Measurements from ENCODE around the gene PGM5. TPM values are rescaled to one million over a fixed set of nuclear protein-coding genes. Genes with fewer than 3 reads are reported as not detected.

PGM5 gene
- total RNA-seq, 1 donor from 2014 or later = not detected

DNA sequence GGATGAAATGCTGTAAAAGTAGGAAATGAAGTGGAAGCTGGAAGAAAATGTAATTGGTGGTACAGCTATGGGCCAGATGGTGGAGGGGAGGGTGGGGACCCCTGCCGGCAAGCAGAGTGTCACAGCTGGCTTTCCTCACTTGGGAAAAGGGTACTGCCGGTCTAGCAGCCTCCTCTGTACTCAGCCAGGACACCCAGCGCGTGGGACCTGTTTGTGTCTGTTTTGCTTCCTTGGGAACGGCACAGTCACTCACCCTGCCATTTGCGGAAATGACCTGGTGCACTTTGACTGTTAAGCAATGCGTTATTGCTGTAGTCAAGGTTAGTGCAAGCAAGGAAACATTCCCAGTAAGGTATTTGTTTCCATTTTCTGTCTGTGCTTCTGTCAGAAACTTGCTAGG lies 174.2 kb downstream of the PGM5 start:
- peak; percentile 31 for DNase-seq
- peaks cover 1% of the 10 kb centered on the region for H3K9me3 Mint-ChIP-seq (ENCODE audit: unreplicated experiment)
- TF ChIP-seq, protein P1, sequence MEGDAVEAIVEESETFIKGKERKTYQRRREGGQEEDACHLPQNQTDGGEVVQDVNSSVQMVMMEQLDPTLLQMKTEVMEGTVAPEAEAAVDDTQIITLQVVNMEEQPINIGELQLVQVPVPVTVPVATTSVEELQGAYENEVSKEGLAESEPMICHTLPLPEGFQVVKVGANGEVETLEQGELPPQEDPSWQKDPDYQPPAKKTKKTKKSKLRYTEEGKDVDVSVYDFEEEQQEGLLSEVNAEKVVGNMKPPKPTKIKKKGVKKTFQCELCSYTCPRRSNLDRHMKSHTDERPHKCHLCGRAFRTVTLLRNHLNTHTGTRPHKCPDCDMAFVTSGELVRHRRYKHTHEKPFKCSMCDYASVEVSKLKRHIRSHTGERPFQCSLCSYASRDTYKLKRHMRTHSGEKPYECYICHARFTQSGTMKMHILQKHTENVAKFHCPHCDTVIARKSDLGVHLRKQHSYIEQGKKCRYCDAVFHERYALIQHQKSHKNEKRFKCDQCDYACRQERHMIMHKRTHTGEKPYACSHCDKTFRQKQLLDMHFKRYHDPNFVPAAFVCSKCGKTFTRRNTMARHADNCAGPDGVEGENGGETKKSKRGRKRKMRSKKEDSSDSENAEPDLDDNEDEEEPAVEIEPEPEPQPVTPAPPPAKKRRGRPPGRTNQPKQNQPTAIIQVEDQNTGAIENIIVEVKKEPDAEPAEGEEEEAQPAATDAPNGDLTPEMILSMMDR (IDR thresholded peaks at IDR 0.05; ENCODE audit: partially characterized antibody, unreplicated experiment) = no peak
- H3K27me3 Mint-ChIP-seq (ENCODE audit: unreplicated experiment) = peaks cover 2% of the 10 kb centered on the region
- H3K4me1 Mint-ChIP-seq (ENCODE audit: low read depth, unreplicated experiment) = peaks cover 2% of the 10 kb centered on the region
- H3K4me3 Mint-ChIP-seq (ENCODE audit: unreplicated experiment) = no peak overlapping the region
- no peak overlapping the region for H3K27ac Mint-ChIP-seq (ENCODE audit: unreplicated experiment)
- no peaks in the 10 kb centered on the region for H3K36me3 Mint-ChIP-seq (ENCODE audit: unreplicated experiment)

DNA sequence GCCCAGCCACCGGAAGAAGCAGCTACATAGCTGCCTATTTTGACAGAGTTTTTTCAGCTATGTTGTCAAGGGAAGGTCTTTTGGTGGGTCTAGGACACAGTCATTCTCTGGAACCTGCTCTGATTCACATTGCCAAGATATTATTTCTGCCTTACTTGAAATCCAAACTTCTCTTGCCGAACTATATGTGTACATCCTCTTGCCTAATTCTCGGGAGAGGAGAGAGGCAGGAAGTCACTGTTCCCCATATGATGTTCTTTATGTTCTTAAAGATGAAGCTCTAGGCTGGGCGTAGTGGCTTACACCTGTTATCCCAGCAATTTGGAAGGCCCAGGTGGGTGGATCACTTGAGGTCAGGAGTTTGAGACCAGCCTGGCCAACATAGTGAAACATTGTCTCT lies 175.7 kb downstream of the PGM5 start:
- DNase-seq = no peak
- no peak overlapping the region for H3K27ac Mint-ChIP-seq (ENCODE audit: unreplicated experiment)
- H3K4me3 Mint-ChIP-seq (ENCODE audit: unreplicated experiment) = no peak overlapping the region
- peaks cover 2% of the 10 kb centered on the region for H3K27me3 Mint-ChIP-seq (ENCODE audit: unreplicated experiment)
- no peaks in the 10 kb centered on the region for H3K36me3 Mint-ChIP-seq (ENCODE audit: unreplicated experiment)
- peaks cover 2% of the 10 kb centered on the region for H3K4me1 Mint-ChIP-seq (ENCODE audit: low read depth, unreplicated experiment)
- TF ChIP-seq, protein P1 (IDR thresholded peaks at IDR 0.05; ENCODE audit: partially characterized antibody, unreplicated experiment) = no peak
- peaks cover 1% of the 10 kb centered on the region for H3K9me3 Mint-ChIP-seq (ENCODE audit: unreplicated experiment)

DNA sequence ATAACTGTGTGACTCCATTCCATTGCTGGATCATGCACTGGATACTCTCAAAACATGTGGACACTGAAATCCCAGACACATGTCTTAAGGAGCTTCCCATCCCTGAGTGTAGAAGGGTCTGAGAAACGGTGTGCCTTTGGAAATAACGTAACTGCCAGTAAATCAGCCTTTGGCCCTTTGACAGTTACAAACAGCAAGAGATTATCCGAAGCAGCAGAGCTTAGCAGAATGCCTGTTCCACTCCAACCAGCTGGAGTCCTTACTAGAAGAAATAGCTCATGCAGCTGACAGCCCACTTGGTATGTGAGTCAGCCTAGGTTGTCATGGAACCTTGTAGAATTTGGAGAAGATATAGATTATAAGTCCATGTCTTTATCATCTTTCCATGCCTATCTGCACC lies 177.3 kb downstream of the PGM5 start:
- Mint-ChIP-seq H3K4me3 (ENCODE audit: unreplicated experiment) (no peak overlapping the region), H3K27me3 (ENCODE audit: unreplicated experiment) (no peaks in the 10 kb centered on the region)
- TF ChIP-seq, protein P1 (IDR thresholded peaks at IDR 0.05; ENCODE audit: partially characterized antibody, unreplicated experiment) = no peak

DNA sequence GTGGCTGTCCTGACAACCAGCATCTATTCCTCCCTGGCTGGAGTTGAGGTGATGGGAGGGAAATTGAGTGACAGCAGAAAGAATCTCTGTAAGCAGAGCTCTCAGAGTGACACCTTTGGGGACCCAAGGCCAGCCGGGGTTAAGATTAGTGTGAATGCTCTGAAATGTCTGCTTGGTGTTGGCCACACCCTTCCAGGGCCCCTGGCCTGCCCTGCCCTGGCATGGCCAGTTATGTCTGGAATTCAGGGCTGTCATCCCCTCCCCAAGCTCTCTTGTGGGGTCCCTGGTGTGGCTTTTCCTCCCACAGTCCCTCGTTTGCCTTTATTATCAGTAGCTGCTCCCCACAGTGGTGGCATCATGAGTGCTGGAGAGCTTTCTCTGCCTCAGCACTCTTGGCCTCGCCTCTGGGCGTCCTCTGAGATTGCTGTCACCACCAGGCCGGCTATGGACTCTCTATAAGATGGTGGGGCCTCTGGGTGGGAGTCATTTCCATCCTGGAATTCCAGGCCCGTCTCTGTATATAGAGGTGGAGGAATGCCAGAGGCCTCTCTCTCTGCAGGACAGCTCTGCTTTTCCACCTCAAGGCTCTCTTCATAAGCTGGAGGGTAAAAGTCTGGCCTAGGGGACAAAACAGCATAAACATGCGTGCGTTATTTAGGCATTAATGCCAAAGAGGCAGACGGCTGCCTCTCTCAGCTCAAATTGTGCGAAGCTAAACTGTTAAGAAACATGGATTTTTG lies 180.6 kb downstream of the PGM5 start:
- no peaks in the 10 kb centered on the region for H3K36me3 Mint-ChIP-seq (ENCODE audit: unreplicated experiment)
- peaks cover 2% of the 10 kb centered on the region for H3K27me3 Mint-ChIP-seq (ENCODE audit: unreplicated experiment)
- TF ChIP-seq, protein P1 (IDR thresholded peaks at IDR 0.05; ENCODE audit: partially characterized antibody, unreplicated experiment) = no peak
- DNase-seq = no peak
- no peaks in the 10 kb centered on the region for H3K4me1 Mint-ChIP-seq (ENCODE audit: low read depth, unreplicated experiment)
- no peaks in the 10 kb centered on the region for H3K9me3 Mint-ChIP-seq (ENCODE audit: unreplicated experiment)
- no peak overlapping the region for H3K4me3 Mint-ChIP-seq (ENCODE audit: unreplicated experiment)
- no peak overlapping the region for H3K27ac Mint-ChIP-seq (ENCODE audit: unreplicated experiment)

More for the DNA sequence above, 177.3 kb downstream of the PGM5 start:
- Mint-ChIP-seq H3K36me3 (ENCODE audit: unreplicated experiment) (no peaks in the 10 kb centered on the region), H3K4me1 (ENCODE audit: low read depth, unreplicated experiment) (peaks cover 2% of the 10 kb centered on the region), H3K27ac (ENCODE audit: unreplicated experiment) (no peak overlapping the region), H3K9me3 (ENCODE audit: unreplicated experiment) (peaks cover 1% of the 10 kb centered on the region)
- no peak for DNase-seq

DNA sequence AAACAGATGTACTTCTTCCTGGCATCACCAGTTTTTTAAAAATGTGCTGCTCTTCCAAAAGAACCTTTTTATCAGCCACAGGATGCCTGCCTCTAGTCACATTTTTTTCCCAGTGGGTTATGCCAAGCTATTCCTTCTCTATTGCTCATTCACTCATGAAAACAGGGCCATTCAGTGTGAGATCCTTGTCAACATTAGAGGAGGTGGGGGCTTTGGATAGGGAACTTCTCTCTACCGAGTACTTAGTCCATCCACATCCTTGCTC lies 181.1 kb downstream of the PGM5 start:
- Mint-ChIP-seq H3K27me3 (ENCODE audit: unreplicated experiment) (peaks cover 2% of the 10 kb centered on the region), H3K9me3 (ENCODE audit: unreplicated experiment) (no peaks in the 10 kb centered on the region), H3K4me1 (ENCODE audit: low read depth, unreplicated experiment) (no peaks in the 10 kb centered on the region), H3K36me3 (ENCODE audit: unreplicated experiment) (no peaks in the 10 kb centered on the region), H3K27ac (ENCODE audit: unreplicated experiment) (no peak overlapping the region), H3K4me3 (ENCODE audit: unreplicated experiment) (no peak overlapping the region)
- TF ChIP-seq, protein P1 (IDR thresholded peaks at IDR 0.05; ENCODE audit: partially characterized antibody, unreplicated experiment) = no peak
- DNase-seq = no peak

All from glutamatergic neuron (in vitro differentiated cells).